Hepatocyte (in vitro differentiated cells): ENCODE measurements around the gene HMGN4. TPM values are rescaled to one million over a fixed set of nuclear protein-coding genes. Genes with fewer than 3 reads are reported as not detected.

Source experiments
- DNase-seq: peaks from one replicate; pipeline ENCODE4 v3.0.0-alpha.2; 2016; ENCODE audit warnings: low spot score
- H2AFZ ChIP-seq: fragments of 200-600 bp; sonication (generic); 2 replicates; pipeline ENCODE4 v1.6.0; 2016; ENCODE audit warnings: antibody characterized with exemption, mild to moderate bottlenecking
- H3K27ac ChIP-seq: fragments of 200-600 bp; sonication (generic); 2 replicates; pipeline ENCODE4 v1.5.1; 2016; ENCODE audit warnings: mild to moderate bottlenecking
- H3K27me3 ChIP-seq: fragments of 200-600 bp; sonication (generic); 2 replicates; pipeline ENCODE4 v1.6.1; 2016
- H3K36me3 ChIP-seq: fragments of 200-600 bp; sonication (generic); replicated peaks from 2 replicates; pipeline ENCODE4 v1.5.1; 2016; ENCODE audit warnings: low read depth; ENCODE audit not compliant: insufficient read depth
- H3K4me1 ChIP-seq: fragments of 200-600 bp; sonication (generic); 2 replicates; pipeline ENCODE4 v1.5.1; 2016; ENCODE audit warnings: mild to moderate bottlenecking, moderate library complexity; ENCODE audit not compliant: insufficient read depth
- H3K4me2 ChIP-seq: fragments of 200-600 bp; sonication (generic); 2 replicates; pipeline ENCODE4 v1.6.0; 2016
- H3K4me3 ChIP-seq: fragments of 200-600 bp; sonication (generic); 2 replicates; pipeline ENCODE4 v1.5.1; 2016; ENCODE audit warnings: mild to moderate bottlenecking
- H3K79me2 ChIP-seq: fragments of 200-600 bp; sonication (generic); 2 replicates; pipeline ENCODE4 v1.6.0; 2017; ENCODE audit warnings: mild to moderate bottlenecking
- H3K9me2 ChIP-seq: fragments of 200-600 bp; sonication (generic); replicated peaks from 2 replicates; pipeline ENCODE4 v1.6.0; 2017; ENCODE audit warnings: mild to moderate bottlenecking; ENCODE audit not compliant: insufficient read depth
- H3K9me3 ChIP-seq: fragments of 200-600 bp; sonication (generic); 2 replicates; pipeline ENCODE4 v1.5.1; 2016; ENCODE audit warnings: low read depth, mild to moderate bottlenecking
- H4K20me1 ChIP-seq: fragments of 200-600 bp; sonication (generic); 2 replicates; pipeline ENCODE4 v1.6.0; 2016; ENCODE audit warnings: mild to moderate bottlenecking; ENCODE audit not compliant: insufficient read depth, poor library complexity, severe bottlenecking
- EZH2 ChIP-seq: fragments of 200-600 bp; sonication (generic); IDR thresholded peaks from 2 replicates; pipeline ENCODE4 v1.6.1; 2016; ENCODE audit warnings: antibody characterized with exemption, mild to moderate bottlenecking, borderline replicate concordance
- EZH2phosphoT487 ChIP-seq: fragments of 200-600 bp; sonication (generic); IDR thresholded peaks from one replicate; pipeline ENCODE4 v1.6.1; 2018; ENCODE audit warnings: antibody characterized with exemption, mild to moderate bottlenecking, low read depth, moderate library complexity; ENCODE audit not compliant: unreplicated experiment, severe bottlenecking
- WGBS: methylation state at CpG from one replicate; pipeline ENCODE4 v1.1.6; 2016; ENCODE audit warnings: low lambda C conversion rate; ENCODE audit errors: missing lambda C conversion rate; 5-methylcytosine and 5-hydroxymethylcytosine counted together
- polyA plus RNA-seq: library from polyadenylated mRNA; unstranded; fragments of >200 nt; fragmentation: Nextera tagmentation; extraction: Ambion mirVana; gene quantifications from 2 replicates; pipeline ENCODE4 v1.2.1, GENCODE V29; 2016
- total RNA-seq: library from RNA; depleted of rRNA; stranded (reverse); fragments of >200 nt; gene quantifications from 2 replicates; pipeline ENCODE4 v1.2.3, GENCODE V29; 2014
- TF ChIP-seq, protein P1 (sequence below): fragments of 200-600 bp; sonication (generic); IDR thresholded peaks from 2 replicates; pipeline ENCODE4 v1.5.1; 2016; ENCODE audit warnings: antibody characterized with exemption, mild to moderate bottlenecking; ENCODE audit not compliant: poor library complexity

The HMGN4 gene
- total and polyA plus RNA-seq, 2 experiments from 2014 or later: 41.2 to 53.5 TPM

DNA sequence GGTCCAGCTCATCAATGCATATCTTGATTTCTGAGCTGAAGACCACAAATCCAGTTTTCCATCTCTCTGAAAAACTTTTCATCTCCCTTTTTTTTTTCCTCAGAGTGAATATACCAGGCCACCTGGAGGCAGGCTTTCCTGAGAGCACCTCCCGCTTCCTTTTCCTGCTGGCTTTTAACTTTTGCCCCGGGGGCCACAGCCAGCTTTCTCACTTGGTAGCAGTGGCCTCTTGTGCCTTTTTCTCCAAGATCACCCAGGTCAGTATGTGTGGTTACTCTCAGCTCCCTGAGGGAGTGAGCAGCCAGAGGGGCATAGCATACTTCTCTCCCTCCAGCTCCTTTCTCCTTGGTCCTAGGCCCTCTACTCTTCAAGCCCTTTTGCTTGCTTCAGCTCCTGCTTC is 38.1 kb upstream of the HMGN4 start, which contains the start of gene BTN1A1:
TSS of gene BTN1A1 (plus strand) at position 202 of the 400 bp plus-strand sequence. CDS start 984 bp downstream, outside the sequence.
- Histone ChIP-seq H3K36me3 (no peaks in the 10 kb centered on the region), H4K20me1 (no peaks in the 10 kb centered on the region), H3K9me3 (no peaks in the 10 kb centered on the region), H3K4me3 (no peak within 1 kb of the TSS), H2AFZ (no peak within 1 kb of the TSS), H3K27ac (no peak within 1 kb of the TSS), H3K79me2 (no peaks in the 10 kb centered on the region), H3K4me2 (peak within 1 kb of the TSS; percentile 85), H3K27me3 (peaks cover 26% of the 10 kb centered on the region), H3K4me1 (no peaks in the 10 kb centered on the region), H3K9me2 (no peaks in the 10 kb centered on the region)
- 54% methylated on average over 2 of the region's 2 CpGs for WGBS
- TF ChIP-seq, protein P1, sequence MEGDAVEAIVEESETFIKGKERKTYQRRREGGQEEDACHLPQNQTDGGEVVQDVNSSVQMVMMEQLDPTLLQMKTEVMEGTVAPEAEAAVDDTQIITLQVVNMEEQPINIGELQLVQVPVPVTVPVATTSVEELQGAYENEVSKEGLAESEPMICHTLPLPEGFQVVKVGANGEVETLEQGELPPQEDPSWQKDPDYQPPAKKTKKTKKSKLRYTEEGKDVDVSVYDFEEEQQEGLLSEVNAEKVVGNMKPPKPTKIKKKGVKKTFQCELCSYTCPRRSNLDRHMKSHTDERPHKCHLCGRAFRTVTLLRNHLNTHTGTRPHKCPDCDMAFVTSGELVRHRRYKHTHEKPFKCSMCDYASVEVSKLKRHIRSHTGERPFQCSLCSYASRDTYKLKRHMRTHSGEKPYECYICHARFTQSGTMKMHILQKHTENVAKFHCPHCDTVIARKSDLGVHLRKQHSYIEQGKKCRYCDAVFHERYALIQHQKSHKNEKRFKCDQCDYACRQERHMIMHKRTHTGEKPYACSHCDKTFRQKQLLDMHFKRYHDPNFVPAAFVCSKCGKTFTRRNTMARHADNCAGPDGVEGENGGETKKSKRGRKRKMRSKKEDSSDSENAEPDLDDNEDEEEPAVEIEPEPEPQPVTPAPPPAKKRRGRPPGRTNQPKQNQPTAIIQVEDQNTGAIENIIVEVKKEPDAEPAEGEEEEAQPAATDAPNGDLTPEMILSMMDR: no peak
- TF ChIP-seq EZH2phosphoT487 (no peak), EZH2 (no peak)
- DNase-seq: no peak

DNA sequence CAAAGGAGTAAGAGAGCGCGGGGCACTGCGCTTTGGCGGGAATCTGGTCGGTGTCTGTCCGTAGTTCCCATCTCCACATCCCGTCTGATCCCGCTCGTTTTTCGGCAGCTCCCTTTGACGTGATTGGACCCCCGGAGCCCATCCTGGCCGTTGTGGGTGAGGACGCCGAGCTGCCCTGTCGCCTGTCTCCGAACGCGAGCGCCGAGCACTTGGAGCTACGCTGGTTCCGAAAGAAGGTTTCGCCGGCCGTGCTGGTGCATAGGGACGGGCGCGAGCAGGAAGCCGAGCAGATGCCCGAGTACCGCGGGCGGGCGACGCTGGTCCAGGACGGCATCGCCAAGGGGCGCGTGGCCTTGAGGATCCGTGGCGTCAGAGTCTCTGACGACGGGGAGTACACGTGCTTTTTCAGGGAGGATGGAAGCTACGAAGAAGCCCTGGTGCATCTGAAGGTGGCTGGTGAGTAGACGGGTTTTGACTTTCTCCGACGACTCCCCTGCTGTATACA is 36.6 kb upstream of the HMGN4 start:
- WGBS: 6% methylated on average over 49 of the region's 49 CpGs

DNA sequence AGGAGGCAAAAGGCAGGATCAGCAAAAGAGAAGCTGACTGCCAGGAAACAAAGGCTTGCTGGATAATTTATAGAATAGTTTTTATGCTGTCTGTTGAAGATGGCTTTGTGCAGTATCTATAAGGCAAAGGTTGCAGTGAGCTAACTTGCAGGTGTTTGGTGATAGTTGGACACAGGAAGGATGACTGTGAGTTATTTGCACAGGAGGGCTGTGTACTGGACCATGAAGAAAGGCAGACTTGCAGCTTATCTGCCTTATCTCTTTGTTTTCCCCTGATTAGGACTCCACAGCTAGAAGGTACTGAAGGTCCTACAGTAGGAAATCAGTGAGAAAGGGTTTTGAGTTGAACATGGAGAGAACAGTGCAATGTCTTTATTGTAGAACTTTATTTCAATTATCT is 36.0 kb upstream of the HMGN4 start:
- Histone ChIP-seq H3K79me2 (no peaks in the 10 kb centered on the region), H3K4me1 (no peaks in the 10 kb centered on the region), H3K4me2 (peak overlapping the region; percentile 85), H3K27me3 (peaks cover 26% of the 10 kb centered on the region), H3K4me3 (peak overlapping the region; percentile 9), H3K36me3 (no peaks in the 10 kb centered on the region), H3K27ac (no peak overlapping the region), H2AFZ (peak overlapping the region; percentile 43), H3K9me2 (no peaks in the 10 kb centered on the region), H3K9me3 (no peaks in the 10 kb centered on the region), H4K20me1 (no peaks in the 10 kb centered on the region)
- peak; percentile 20 for DNase-seq
- no peak for TF ChIP-seq EZH2
- TF ChIP-seq, protein P1: no peak
- TF ChIP-seq EZH2phosphoT487: no peak

More for the DNA sequence above, 36.6 kb upstream of the HMGN4 start:
- Histone ChIP-seq H3K36me3 (no peaks in the 10 kb centered on the region), H2AFZ (peak overlapping the region; percentile 43), H3K9me3 (no peaks in the 10 kb centered on the region), H3K79me2 (no peaks in the 10 kb centered on the region), H3K4me2 (peak overlapping the region; percentile 85), H3K27me3 (peaks cover 26% of the 10 kb centered on the region), H3K4me1 (no peaks in the 10 kb centered on the region), H3K9me2 (no peaks in the 10 kb centered on the region), H3K4me3 (peak overlapping the region; percentile 9), H3K27ac (no peak overlapping the region), H4K20me1 (no peaks in the 10 kb centered on the region)
- peak; percentile 54 for DNase-seq
- TF ChIP-seq, protein P1: no peak
- peak; percentile 43 for TF ChIP-seq EZH2
